HCT116 (cell line): ENCODE results near the gene MOB4. TPM values are rescaled to one million over a fixed set of nuclear protein-coding genes. Genes with fewer than 3 reads are reported as not detected.

Experiments used
- ATAC-seq: fragments of 200-7000 bp; cut with Tn5 transposase; 2 replicates; pipeline ENCODE4 v1.9.1; 2020; ENCODE audit warnings: mild to moderate bottlenecking, moderate library complexity
- BruUV-seq: library from RNA; stranded (reverse); fragments of 400-500 nt; replicated peaks from 2 replicates; lab custom pipeline; 2021; lab: Mats Ljungman, UMichigan
- CTCF ChIA-PET: fragments of 300-600 bp; sonication (Branson Sonifier 250); formaldehyde crosslinking; loops from one replicate; lab custom pipeline; 2021; ENCODE audit warnings: antibody characterized with exemption; lab: Charles Lee
- POLR2A ChIA-PET: fragments of 300-600, 350-600 bp; sonication (Branson Sonifier 250); formaldehyde crosslinking; loops from one replicate; lab custom pipeline; 2021; ENCODE audit warnings: antibody characterized with exemption; lab: Charles Lee
- RAD21 ChIA-PET, 2 experiments: fragments of 300-600 bp; sonication (Branson Sonifier 250); formaldehyde crosslinking; loops; one replicate each; lab custom pipeline; 2023; ENCODE audit warnings: low total read pairs in 2 of 2; ENCODE audit not compliant: uncharacterized antibody in 2 of 2, unreplicated experiment in 2 of 2, low non-redundant PET in 1 of 2; lab: Charles Lee
- DNase-seq: peaks from one replicate; pipeline ENCODE4 v3.0.0-alpha.2; 2010; ENCODE audit warnings: low read depth, low spot score
- H2AFZ ChIP-seq: fragments of 200-600 bp; shearing (Covaris generic), sonication (generic); 2 replicates; pipeline ENCODE4 v1.6.1; 2017; ENCODE audit warnings: low read depth, mixed run types, mixed read lengths, antibody characterized with exemption, low read length; ENCODE audit not compliant: poor library complexity, severe bottlenecking
- H3K27ac ChIP-seq: 2 replicates; pipeline ENCODE4 v1.5.1; 2012; ENCODE audit warnings: low read depth, low read length
- H3K27me3 ChIP-seq: fragments of 200-600 bp; sonication (generic); 2 replicates; pipeline ENCODE4 v1.6.1; 2016; ENCODE audit warnings: mixed run types, low read length, mixed read lengths; ENCODE audit not compliant: insufficient read depth
- H3K36me3 ChIP-seq, 2 experiments: fragments of 200-500 bp in 1 of 2; fragments of 200-600 bp in 1 of 2; sonication (Bioruptor generic) in 1 of 2; sonication (generic) in 1 of 2; 2 replicates each; pipeline versions ENCODE4 v1.5.1 to v1.6.1; 2014 to 2016; ENCODE audit warnings: low read length in 2 of 2, inconsistent platforms in 1 of 2, mixed read lengths in 1 of 2, mixed run types in 1 of 2; ENCODE audit not compliant: insufficient read depth in 2 of 2, control insufficient read depth in 1 of 2
- H3K4me1 ChIP-seq, 2 experiments: fragments of 200-600 bp in 1 of 2; sonication (generic) in 1 of 2; 2 replicates each; pipeline versions ENCODE4 v1.5.1 to v1.6.1; 2012 to 2017; ENCODE audit warnings: low read length in 2 of 2, inconsistent platforms in 1 of 2, mild to moderate bottlenecking in 1 of 2, mixed read lengths in 1 of 2, mixed run types in 1 of 2, moderate library complexity in 1 of 2; ENCODE audit not compliant: insufficient read depth in 2 of 2, control insufficient read depth in 1 of 2
- H3K4me2 ChIP-seq: fragments of 200-600 bp; sonication (generic); 2 replicates; pipeline ENCODE4 v1.6.1; 2017; ENCODE audit warnings: mixed run types, low read length, mixed read lengths
- H3K4me3 ChIP-seq, 2 experiments: fragments of 200-600 bp in 1 of 2; sonication (generic) in 1 of 2; replicated peaks in 1 of 2; 2 replicates each; pipeline ENCODE4 v1.5.1; 2011 to 2016; ENCODE audit warnings: low read length in 2 of 2, control low read depth in 1 of 2, low read depth in 1 of 2, mild to moderate bottlenecking in 1 of 2, mixed read lengths in 1 of 2, mixed run types in 1 of 2
- H3K79me2 ChIP-seq: fragments of 200-600 bp; sonication (generic); 2 replicates; pipeline ENCODE4 v1.6.1; 2017; ENCODE audit warnings: mild to moderate bottlenecking, mixed run types, low read length, moderate library complexity, mixed read lengths; ENCODE audit not compliant: insufficient read depth
- H3K9ac ChIP-seq: fragments of 200-600 bp; sonication (generic); 2 replicates; pipeline ENCODE4 v1.6.1; 2016; ENCODE audit warnings: low read length, mixed read lengths
- H3K9me2 ChIP-seq: fragments of 200-600 bp; sonication (generic), shearing (Covaris generic); 2 replicates; pipeline ENCODE4 v1.6.1; 2017; ENCODE audit warnings: mixed run types, mild to moderate bottlenecking, moderate library complexity; ENCODE audit not compliant: insufficient read depth
- H3K9me3 ChIP-seq, 2 experiments: fragments of 200-500 bp in 1 of 2; fragments of 200-600 bp in 1 of 2; sonication (Bioruptor generic) in 1 of 2; sonication (generic) in 1 of 2; 2 replicates each; pipeline ENCODE4 v1.6.1; 2014 to 2017; ENCODE audit warnings: low read length in 2 of 2, mixed read lengths in 2 of 2, inconsistent platforms in 1 of 2, low read depth in 1 of 2, mild to moderate bottlenecking in 1 of 2, mixed run types in 1 of 2, moderate library complexity in 1 of 2; ENCODE audit not compliant: control insufficient read depth in 1 of 2, insufficient read depth in 1 of 2
- H4K20me1 ChIP-seq: fragments of 200-600 bp; sonication (generic), shearing (Covaris generic); 2 replicates; pipeline ENCODE4 v1.6.1; 2017; ENCODE audit warnings: mixed run types, mild to moderate bottlenecking, moderate library complexity; ENCODE audit not compliant: insufficient read depth
- CEBPB ChIP-seq: IDR thresholded peaks from 2 replicates; pipeline ENCODE4 v1.6.1; 2012; ENCODE audit warnings: low read depth
- EGR1 ChIP-seq: IDR thresholded peaks from 2 replicates; pipeline ENCODE4 v1.6.1; 2012; ENCODE audit warnings: low read depth
- FOSL1 ChIP-seq: IDR thresholded peaks from 2 replicates; pipeline ENCODE4 v1.6.1; 2012; ENCODE audit warnings: low read depth
- JUND ChIP-seq: IDR thresholded peaks from 2 replicates; pipeline ENCODE4 v1.6.1; 2012
- REST ChIP-seq: IDR thresholded peaks from 2 replicates; pipeline ENCODE4 v1.6.1; 2012; ENCODE audit warnings: low read depth
- SIN3A ChIP-seq: IDR thresholded peaks from 2 replicates; pipeline ENCODE4 v1.6.1; 2012; ENCODE audit warnings: low read depth
- SP1 ChIP-seq: IDR thresholded peaks from 2 replicates; pipeline ENCODE4 v1.6.1; 2012; ENCODE audit warnings: low read depth
- ZNF274 ChIP-seq: fragments of 200-500 bp; sonication (Bioruptor generic); IDR thresholded peaks from 2 replicates; pipeline ENCODE4 v1.6.1; 2014; ENCODE audit warnings: mild to moderate bottlenecking, low read depth, low read length, inconsistent platforms
- intact Hi-C: fragments of 100-400 bp; cut with micrococcal nuclease; formaldehyde crosslinking; loops from 2 replicates; pipeline ENCODE4 v1.10.0; 2022
- total RNA-seq: library from RNA; stranded (reverse); gene quantifications from one replicate; pipeline ENCODE4 v1.2.1, GENCODE V29; 2021; ENCODE audit not compliant: unreplicated experiment

The MOB4 gene
- total RNA-seq, 1 experiment from 2014 or later = 24.4 TPM

DNA sequence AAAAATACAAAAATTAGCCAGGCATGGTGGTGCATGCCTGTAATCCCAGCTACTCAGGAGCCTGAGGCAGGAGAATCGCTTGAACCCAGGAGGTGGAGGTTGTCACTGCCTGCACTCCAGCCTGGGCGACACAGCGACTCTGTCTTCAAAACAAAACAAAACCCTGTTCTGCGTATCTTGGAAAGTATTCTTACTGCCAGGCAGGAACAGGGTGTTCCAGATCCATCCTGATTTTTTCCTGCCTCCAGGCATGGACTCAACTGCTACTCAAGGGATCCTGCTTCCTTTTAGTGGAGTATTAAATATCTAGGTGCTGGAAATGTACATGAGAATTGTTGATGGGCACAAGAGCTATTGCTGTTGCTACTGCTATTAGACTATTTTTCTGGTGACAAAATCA, 28.5 kb upstream of the MOB4 start:
- CTCF ChIA-PET = no interaction called here
- H3K36me3 ChIP-seq = peaks cover 45 to 64% of the 10 kb centered on the region in 2 experiments
- intact Hi-C loops = no loop called here

More for the DNA sequence above, 28.5 kb upstream of the MOB4 start:
- H3K27me3 ChIP-seq = no peaks in the 10 kb centered on the region
- H3K9ac ChIP-seq = no peak overlapping the region
- TF ChIP-seq EGR1 (no peak), SP1 (no peak), REST (no peak), FOSL1 (no peak), CEBPB (no peak), JUND (no peak), ZNF274 (no peak), SIN3A (no peak)
- no peaks in the 10 kb centered on the region for H3K4me1 ChIP-seq
- H3K9me2 ChIP-seq = no peaks in the 10 kb centered on the region
- H3K4me2 ChIP-seq = no peak overlapping the region
- H3K27ac ChIP-seq = no peak overlapping the region
- DNase-seq (no peak), ATAC-seq (no peak)
- no peak overlapping the region for H3K4me3 ChIP-seq
- POLR2A ChIA-PET = no interaction called here
- H3K9me3 ChIP-seq = no peaks in the 10 kb centered on the region
- BruUV-seq = no TSS peak
- peaks cover 41% of the 10 kb centered on the region; the same call in 1 of the 2 replicates for H4K20me1 ChIP-seq
- RAD21 ChIA-PET = no interaction called here
- H3K79me2 ChIP-seq = peaks cover 41% of the 10 kb centered on the region
- H2AFZ ChIP-seq = no peak overlapping the region
